Fibroblast of villous mesenchyme (primary cell): ENCODE results near the gene ITGB6. TPM values are rescaled to one million over a fixed set of nuclear protein-coding genes. Genes with fewer than 3 reads are reported as not detected.

Experiments used
- DNase-seq: peaks from one replicate; pipeline ENCODE4 v3.0.0-alpha.2; 2010; ENCODE audit warnings: low read depth
- H3K4me3 ChIP-seq: 2 replicates; pipeline ENCODE4 v1.5.1; 2011; ENCODE audit warnings: low read depth, mild to moderate bottlenecking, low read length
- CTCF ChIP-seq: IDR thresholded peaks from 2 replicates; pipeline ENCODE4 v1.5.1; 2012; ENCODE audit warnings: low read depth, mild to moderate bottlenecking, low read length; ENCODE audit not compliant: insufficient read depth
- total RNA-seq: library from RNA; depleted of rRNA; stranded (reverse); fragments of >200 nt; gene quantifications from 2 replicates; pipeline ENCODE4 v1.2.3, GENCODE V29; 2012

Gene ITGB6
- total RNA-seq, result under 0.01 TPM in 1 of 2 replicates, not detected in the other

- no peak within 1 kb of the TSS for H3K4me3 ChIP-seq
- no peak for DNase-seq
- no peak for TF ChIP-seq CTCF
Observed at GRCh38 chr2:160199683-160200389, at the start of gene ITGB6. Gene ITGB6, minus strand, starts transcription at chr2:160200272. Its CDS starts 209 bp downstream, at chr2:160200063.

- no peak for DNase-seq
- no peak overlapping the region for H3K4me3 ChIP-seq
Observed at GRCh38 chr2:160247296-160248035, 47.4 kb upstream of the ITGB6 start.

GRCh38 chr2:160246356-160246755 is 46.3 kb upstream of the ITGB6 start:
- DNase-seq, result peak; percentile 31
- TF ChIP-seq CTCF, result no peak
- no peak overlapping the region for H3K4me3 ChIP-seq

More at GRCh38 chr2:160247296-160248035, 47.4 kb upstream of the ITGB6 start:
- TF ChIP-seq CTCF, result no peak

- no peak for TF ChIP-seq CTCF
- DNase-seq, result no peak
- H3K4me3 ChIP-seq, result no peak overlapping the region
Observed at GRCh38 chr2:160245614-160246155, 45.6 kb upstream of the ITGB6 start.

- no peak for DNase-seq
- TF ChIP-seq CTCF, result no peak
- H3K4me3 ChIP-seq, result no peak overlapping the region
Observed at GRCh38 chr2:160242893-160243564, 43.0 kb upstream of the ITGB6 start.

- TF ChIP-seq CTCF, result no peak
- H3K4me3 ChIP-seq, result no peak overlapping the region
- DNase-seq, result peak; percentile 87
Observed at GRCh38 chr2:160241251-160242137, 41.4 kb upstream of the ITGB6 start.
